IMR-90 (cell line): ENCODE measurements around the gene ALKBH1.

Source experiments
- BHLHE40 ChIP-seq: fragments of 150-350 bp; IDR thresholded peaks from 2 replicates; pipeline ENCODE4 v1.6.1; 2016; ENCODE audit warnings: mild to moderate bottlenecking, low read depth, low read length
- CHD1 ChIP-seq: IDR thresholded peaks from 2 replicates; pipeline ENCODE4 v1.6.1; 2012; ENCODE audit warnings: low read depth, low read length, improper control_type of control experiment
- CTCF ChIP-seq: conservative IDR thresholded peaks from 2 replicates; pipeline ENCODE4 v1.5.1; 2012; ENCODE audit warnings: mild to moderate bottlenecking, low read depth, low read length, improper control_type of control experiment
- POLR2A ChIP-seq: IDR thresholded peaks from 2 replicates; pipeline ENCODE4 v1.6.1; 2012; ENCODE audit warnings: mild to moderate bottlenecking, low read depth, low read length
- RAD21 ChIP-seq: IDR thresholded peaks from 2 replicates; pipeline ENCODE4 v1.6.1; 2012; ENCODE audit warnings: low read length, improper control_type of control experiment
- RFX5 ChIP-seq: IDR thresholded peaks from 2 replicates; pipeline ENCODE4 v1.8.0; 2012; ENCODE audit warnings: low read depth, mild to moderate bottlenecking, low read length, moderate library complexity
- USF2 ChIP-seq: fragments of 150-350 bp; IDR thresholded peaks from 2 replicates; pipeline ENCODE4 v1.6.1; 2017; ENCODE audit warnings: mild to moderate bottlenecking, antibody characterized with exemption, low read length, low read depth

- no peak for TF ChIP-seq CTCF
- no peak for TF ChIP-seq POLR2A
- TF ChIP-seq CHD1: no peak
- no peak for TF ChIP-seq RFX5
- TF ChIP-seq RAD21: no peak
- TF ChIP-seq BHLHE40: no peak
- no peak for TF ChIP-seq USF2
Measured at GRCh38 chr14:77649326-77649725, 58.5 kb downstream of the ALKBH1 start.
